Thymus (tissue), 11 donors: Measurements from ENCODE around the gene CDH22. TPM values are rescaled to one million over a fixed set of nuclear protein-coding genes. Genes with fewer than 3 reads are reported as not detected.

Experiments
- DNase-seq, 9 donors: peaks; one replicate each; pipeline ENCODE4 v3.0.0-alpha.2; 2013; ENCODE audit warnings: low spot score in 9 of 9, low read depth in 6 of 9, missing footprints in 1 of 9
- H3K27ac ChIP-seq, 2 donors: one replicate each; pipeline ENCODE4 v1.5.1; 2013; ENCODE audit warnings: control low read depth in 1 of 2, low read depth in 1 of 2, low read length in 1 of 2, mild to moderate bottlenecking in 1 of 2, moderate library complexity in 1 of 2
- H3K27me3 ChIP-seq, 2 donors: one replicate each; pipeline ENCODE4 v1.5.1; 2013; ENCODE audit warnings: low read length in 1 of 2; ENCODE audit not compliant: control insufficient read depth in 2 of 2, insufficient read depth in 1 of 2
- H3K36me3 ChIP-seq, 2 donors: one replicate each; pipeline ENCODE4 v1.5.1; 2013; ENCODE audit warnings: low read length in 1 of 2, mild to moderate bottlenecking in 1 of 2, moderate library complexity in 1 of 2; ENCODE audit not compliant: control insufficient read depth in 2 of 2, insufficient read depth in 2 of 2
- H3K4me1 ChIP-seq, 2 donors: one replicate each; pipeline ENCODE4 v1.5.1; 2013; ENCODE audit warnings: low read length in 2 of 2; ENCODE audit not compliant: control insufficient read depth in 2 of 2, insufficient read depth in 2 of 2
- H3K4me3 ChIP-seq, 2 donors: one replicate each; pipeline ENCODE4 v1.5.1; 2013; ENCODE audit warnings: low read length in 2 of 2, control low read depth in 1 of 2, mild to moderate bottlenecking in 1 of 2
- H3K9me3 ChIP-seq, 2 donors: one replicate each; pipeline ENCODE4 v1.5.1; 2013; ENCODE audit warnings: low read length in 1 of 2, mild to moderate bottlenecking in 1 of 2; ENCODE audit not compliant: control insufficient read depth in 2 of 2, insufficient read depth in 1 of 2
- WGBS: extraction: QIAGEN DNeasy Blood & Tissue Kit; methylation state at CpG from one replicate; pipeline ENCODE4 v1.1.7; 2013; 5-methylcytosine and 5-hydroxymethylcytosine counted together
- polyA plus RNA-seq: library from polyadenylated mRNA; stranded (reverse); fragments of 200-250 nt; gene quantifications from one replicate; pipeline ENCODE4 v1.2.3, GENCODE V29; 2013
- total RNA-seq: library from RNA; stranded (reverse); fragments of 120-200 nt; gene quantifications from one replicate; pipeline ENCODE4 v1.2.4, GENCODE V29; 2013
- donor health status: healthy.

CDH22 gene
- total and polyA plus RNA-seq, 2 donors = 0.05 to 0.11 TPM

- no peak overlapping the region for H3K4me3 ChIP-seq
- H3K9me3 ChIP-seq = peaks cover 0 to 2% of the 10 kb centered on the region in 2 donors
- no peak for DNase-seq
- WGBS = 79% methylated on average over 8 of the region's 8 CpGs
- no peaks in the 10 kb centered on the region for H3K36me3 ChIP-seq
- H3K4me1 ChIP-seq = no peaks in the 10 kb centered on the region
- H3K27me3 ChIP-seq = peaks cover 3 to 23% of the 10 kb centered on the region in 2 donors
- no peak overlapping the region for H3K27ac ChIP-seq
These were observed 94.1 kb downstream of the CDH22 start for GRCh38 chr20:46213946-46214823.

DNA sequence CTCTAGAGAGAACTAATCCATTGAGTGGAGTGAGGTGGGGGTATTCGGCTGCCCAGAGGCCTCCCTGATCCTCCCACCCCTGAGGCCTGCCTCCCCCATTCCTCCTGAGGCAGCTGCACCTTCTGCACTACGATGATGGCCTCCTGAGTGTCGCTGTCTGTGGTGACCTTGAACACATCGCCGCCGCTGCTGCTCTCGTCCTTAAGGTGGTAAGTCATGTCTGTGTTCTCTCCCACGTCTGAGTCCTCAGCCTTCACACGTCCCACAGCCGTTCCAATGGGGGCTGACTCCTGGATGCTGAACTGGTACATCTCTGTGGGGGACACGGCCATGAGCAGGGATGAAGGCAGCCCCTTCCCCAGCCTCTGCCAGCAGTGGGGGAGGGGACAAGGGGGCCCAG is 95.4 kb downstream of the CDH22 start:
- H3K27me3 ChIP-seq = peaks cover 3 to 24% of the 10 kb centered on the region in 2 donors
- WGBS = 84% methylated on average over 11 of the region's 11 CpGs
- no peaks in the 10 kb centered on the region for H3K36me3 ChIP-seq
- no peak for DNase-seq
- no peaks in the 10 kb centered on the region for H3K4me1 ChIP-seq
- H3K4me3 ChIP-seq = no peak overlapping the region
- no peak overlapping the region for H3K27ac ChIP-seq
- H3K9me3 ChIP-seq = peaks cover 0 to 2% of the 10 kb centered on the region in 2 donors

GRCh38 chr20:46212252-46212651 is 96.0 kb downstream of the CDH22 start:
- H3K27me3 ChIP-seq = peaks cover 3 to 26% of the 10 kb centered on the region in 2 donors
- WGBS = 86% methylated on average over 3 of the region's 3 CpGs
- H3K27ac ChIP-seq = no peak overlapping the region
- no peaks in the 10 kb centered on the region for H3K4me1 ChIP-seq
- no peak overlapping the region for H3K4me3 ChIP-seq
- H3K9me3 ChIP-seq = peaks cover 0 to 2% of the 10 kb centered on the region in 2 donors
- H3K36me3 ChIP-seq = no peaks in the 10 kb centered on the region
- no peak for DNase-seq

- Histone ChIP-seq H3K27me3 (peaks cover 3 to 29% of the 10 kb centered on the region in 2 donors), H3K9me3 (peaks cover 0 to 2% of the 10 kb centered on the region in 2 donors)
- 87% methylated on average over 8 of the region's 8 CpGs for WGBS
These were observed 97.0 kb downstream of the CDH22 start for GRCh38 chr20:46211331-46211722.

GRCh38 chr20:46210672-46211330 is 97.5 kb downstream of the CDH22 start:
- Histone ChIP-seq H3K27ac (no peak overlapping the region), H3K27me3 (peaks cover 3 to 29% of the 10 kb centered on the region in 2 donors)
- 80% methylated on average over 18 of the region's 18 CpGs for WGBS

More at GRCh38 chr20:46211331-46211722, 97.0 kb downstream of the CDH22 start:
- Histone ChIP-seq H3K27ac (no peak overlapping the region), H3K36me3 (no peaks in the 10 kb centered on the region), H3K4me1 (no peaks in the 10 kb centered on the region), H3K4me3 (no peak overlapping the region)
- no peak for DNase-seq

GRCh38 chr20:46209930-46210671 is 98.2 kb downstream of the CDH22 start:
- Histone ChIP-seq H3K4me3 (no peak overlapping the region), H3K4me1 (no peaks in the 10 kb centered on the region), H3K27me3 (peaks cover 3 to 29% of the 10 kb centered on the region in 2 donors), H3K9me3 (peaks cover 0 to 2% of the 10 kb centered on the region in 2 donors), H3K27ac (no peak overlapping the region), H3K36me3 (no peaks in the 10 kb centered on the region)
- no peak for DNase-seq
- 60% methylated on average over 63 of the region's 63 CpGs for WGBS

More at GRCh38 chr20:46210672-46211330, 97.5 kb downstream of the CDH22 start:
- DNase-seq = no peak
- Histone ChIP-seq H3K4me3 (no peak overlapping the region), H3K36me3 (no peaks in the 10 kb centered on the region), H3K9me3 (peaks cover 0 to 2% of the 10 kb centered on the region in 2 donors), H3K4me1 (no peaks in the 10 kb centered on the region)

DNA sequence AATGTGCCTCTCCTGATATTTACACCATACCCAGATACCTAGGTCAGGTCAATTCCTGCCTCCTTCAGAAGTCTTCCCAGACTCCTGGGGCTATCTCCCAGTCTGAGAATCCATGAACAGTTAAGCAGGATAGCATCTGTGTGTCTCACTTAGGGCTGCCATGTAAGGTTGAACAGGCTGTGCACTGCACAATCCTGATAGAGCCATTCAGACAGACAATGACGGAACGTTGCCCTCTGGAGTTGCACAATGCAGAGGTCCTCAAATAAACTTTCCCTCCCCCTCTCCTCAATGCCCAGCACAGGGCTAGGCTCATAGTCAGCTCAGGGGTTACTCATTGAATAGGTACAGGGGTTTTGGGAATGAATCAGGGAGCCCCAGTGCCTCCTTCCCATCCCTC is 100.5 kb downstream of the CDH22 start:
- Histone ChIP-seq H3K27ac (no peak overlapping the region), H3K9me3 (no peaks in the 10 kb centered on the region), H3K27me3 (peaks cover 3 to 29% of the 10 kb centered on the region in 2 donors), H3K4me1 (no peaks in the 10 kb centered on the region), H3K36me3 (no peaks in the 10 kb centered on the region), H3K4me3 (no peak overlapping the region)
- DNase-seq = no peak
- WGBS = 92% methylated on average over 2 of the region's 2 CpGs

GRCh38 chr20:46206992-46207549 is 101.2 kb downstream of the CDH22 start:
- no peaks in the 10 kb centered on the region for H3K36me3 ChIP-seq
- no peaks in the 10 kb centered on the region for H3K9me3 ChIP-seq
- no peak overlapping the region for H3K4me3 ChIP-seq
- 88% methylated on average over 6 of the region's 6 CpGs for WGBS
- no peaks in the 10 kb centered on the region for H3K4me1 ChIP-seq
- no peak overlapping the region for H3K27ac ChIP-seq
- peaks cover 3 to 29% of the 10 kb centered on the region in 2 donors for H3K27me3 ChIP-seq
- no peak for DNase-seq
